Parathyroid adenoma (tissue), 2 donors: ENCODE data around the gene DSCAML1.

ENCODE experiments used
- H2AFZ ChIP-seq: fragments of 300-600 bp; sonication (generic); one replicate; pipeline ENCODE4 v1.7.0; 2017; ENCODE audit warnings: antibody characterized with exemption, mild to moderate bottlenecking
- H3K27ac ChIP-seq: fragments of 300-600 bp; sonication (generic); one replicate; pipeline ENCODE4 v1.7.0; 2017
- H3K27me3 ChIP-seq: fragments of 300-600 bp; sonication (generic); one replicate; pipeline ENCODE4 v1.7.0; 2017; ENCODE audit warnings: low read length; ENCODE audit not compliant: control insufficient read depth, insufficient read depth
- H3K36me3 ChIP-seq: fragments of 300-600 bp; sonication (generic); one replicate; pipeline ENCODE4 v1.7.0; 2017; ENCODE audit warnings: low read length; ENCODE audit not compliant: control insufficient read depth, insufficient read depth
- H3K4me1 ChIP-seq: fragments of 300-600 bp; sonication (generic); one replicate; pipeline ENCODE4 v1.7.0; 2017; ENCODE audit warnings: control low read depth
- H3K4me2 ChIP-seq: fragments of 300-600 bp; sonication (generic); one replicate; pipeline ENCODE4 v1.7.0; 2017; ENCODE audit warnings: low read length
- H3K4me3 ChIP-seq: fragments of 300-600 bp; sonication (generic); one replicate; pipeline ENCODE4 v1.7.0; 2017; ENCODE audit warnings: low read depth, low read length
- H3K79me2 ChIP-seq: fragments of 300-600 bp; sonication (generic); one replicate; pipeline ENCODE4 v1.7.0; 2017; ENCODE audit warnings: control low read depth
- H3K9ac ChIP-seq: fragments of 300-600 bp; sonication (generic); one replicate; pipeline ENCODE4 v1.7.0; 2017; ENCODE audit warnings: mild to moderate bottlenecking
- H3K9me3 ChIP-seq: fragments of 300-600 bp; sonication (generic); one replicate; pipeline ENCODE4 v1.7.0; 2017; ENCODE audit warnings: low read length; ENCODE audit not compliant: control insufficient read depth
- CTCF ChIP-seq: fragments of 300-600 bp; sonication (generic); IDR thresholded peaks from one replicate; pipeline ENCODE4 v1.7.0; 2017; ENCODE audit warnings: antibody characterized with exemption, mild to moderate bottlenecking
- donor health status: primary hyperparathyroidism.

DSCAML1 gene

GRCh38 chr11:117545706-117546105, 251.3 kb downstream of the DSCAML1 start:
- no peak overlapping the region for H2AFZ ChIP-seq

GRCh38 chr11:117544130-117544800, 252.8 kb downstream of the DSCAML1 start:
- Histone ChIP-seq H3K27me3 (no peaks in the 10 kb centered on the region), H3K27ac (no peak overlapping the region), H3K4me2 (no peak overlapping the region), H3K36me3 (no peaks in the 10 kb centered on the region), H2AFZ (no peak overlapping the region), H3K4me3 (no peak overlapping the region), H3K79me2 (no peaks in the 10 kb centered on the region), H3K9ac (no peak overlapping the region), H3K9me3 (no peaks in the 10 kb centered on the region), H3K4me1 (no peaks in the 10 kb centered on the region)
- no peak for TF ChIP-seq CTCF

More at GRCh38 chr11:117545706-117546105, 251.3 kb downstream of the DSCAML1 start:
- H3K79me2 ChIP-seq = no peaks in the 10 kb centered on the region
- H3K9ac ChIP-seq = no peak overlapping the region
- H3K4me2 ChIP-seq = no peak overlapping the region
- no peak overlapping the region for H3K27ac ChIP-seq
- no peaks in the 10 kb centered on the region for H3K36me3 ChIP-seq
- no peaks in the 10 kb centered on the region for H3K9me3 ChIP-seq
- TF ChIP-seq CTCF = no peak
- no peaks in the 10 kb centered on the region for H3K4me1 ChIP-seq
- no peak overlapping the region for H3K4me3 ChIP-seq
- no peaks in the 10 kb centered on the region for H3K27me3 ChIP-seq

- Histone ChIP-seq H3K4me2 (no peak overlapping the region), H3K9me3 (no peaks in the 10 kb centered on the region), H3K27me3 (no peaks in the 10 kb centered on the region), H3K27ac (no peak overlapping the region), H3K79me2 (no peaks in the 10 kb centered on the region), H3K4me3 (no peak overlapping the region), H3K4me1 (no peaks in the 10 kb centered on the region), H3K36me3 (no peaks in the 10 kb centered on the region), H3K9ac (no peak overlapping the region), H2AFZ (no peak overlapping the region)
- no peak for TF ChIP-seq CTCF
These were observed 255.8 kb downstream of the DSCAML1 start for GRCh38 chr11:117541211-117541610.

GRCh38 chr11:117538263-117539135, 258.5 kb downstream of the DSCAML1 start:
- Histone ChIP-seq H3K36me3 (no peaks in the 10 kb centered on the region), H3K4me2 (no peak overlapping the region), H3K9me3 (no peaks in the 10 kb centered on the region), H3K79me2 (no peaks in the 10 kb centered on the region), H3K4me3 (no peak overlapping the region), H3K9ac (no peak overlapping the region), H3K27ac (no peak overlapping the region), H2AFZ (no peak overlapping the region), H3K27me3 (no peaks in the 10 kb centered on the region), H3K4me1 (no peaks in the 10 kb centered on the region)
- no peak for TF ChIP-seq CTCF
